HFFc6 (cell line): ENCODE results near the gene PPP3CA. TPM values are rescaled to one million over a fixed set of nuclear protein-coding genes. Genes with fewer than 3 reads are reported as not detected.

ENCODE experiments used
- DNase-seq: peaks from one replicate; pipeline ENCODE4 v3.0.0-alpha.2; 2018
- H3K27ac Mint-ChIP-seq: 2 replicates; pipeline ENCODE4 v1.8.0; 2020; ENCODE audit warnings: mild to moderate bottlenecking, mixed read lengths
- H3K27me3 Mint-ChIP-seq: 2 replicates; pipeline ENCODE4 v1.8.0; 2021; ENCODE audit warnings: mild to moderate bottlenecking, moderate library complexity, mixed read lengths; ENCODE audit not compliant: insufficient read depth
- H3K36me3 Mint-ChIP-seq: 2 replicates; pipeline ENCODE4 v1.8.0; 2021; ENCODE audit warnings: low read depth, mixed read lengths
- H3K4me1 Mint-ChIP-seq: 2 replicates; pipeline ENCODE4 v1.8.0; 2020; ENCODE audit warnings: low read depth, mixed read lengths
- H3K4me3 Mint-ChIP-seq: 2 replicates; pipeline ENCODE4 v1.8.0; 2020; ENCODE audit warnings: mild to moderate bottlenecking, moderate library complexity, mixed read lengths
- H3K9me3 Mint-ChIP-seq: 2 replicates; pipeline ENCODE4 v1.8.0; 2020; ENCODE audit warnings: mild to moderate bottlenecking, mixed read lengths
- total RNA-seq, 6 experiments: library from RNA; stranded (reverse); fragmentation: NEBNext Ultra II Directional; extraction: Animal tissue kit (Norgen Biotek cat#: 25700); gene quantifications; 2 replicates in 1 of 6; 3 replicates in 5 of 6; pipeline ENCODE4 v1.2.3, GENCODE V29; 2021
- TF ChIP-seq, protein P1 (sequence below): fragments of 200-600 bp; sonication (generic); IDR thresholded peaks from 2 replicates; pipeline ENCODE4 v1.5.0; 2021; ENCODE audit warnings: antibody characterized with exemption, mild to moderate bottlenecking

PPP3CA gene
- total RNA-seq, 6 experiments from 2014 or later = 45.9 to 59.6 (median 55.0) TPM

DNA sequence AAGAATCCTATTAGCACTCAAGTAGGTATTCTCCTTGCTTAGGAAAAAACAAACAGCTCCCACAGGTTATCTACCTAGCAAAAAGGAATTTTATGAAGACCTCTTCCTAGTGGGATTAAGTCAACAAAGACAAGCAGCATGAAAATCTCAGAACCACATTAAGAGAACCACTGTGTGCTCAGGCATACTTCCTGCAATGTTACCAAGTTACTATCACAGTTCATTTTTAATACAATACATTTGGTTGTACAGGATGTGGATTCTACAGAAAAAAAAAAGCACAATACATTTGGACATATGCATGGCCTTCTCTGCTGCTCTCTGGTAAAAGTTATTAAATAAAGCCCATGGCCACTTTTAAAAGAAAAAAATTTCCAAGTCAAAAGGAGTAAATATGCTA lies 193.7 kb downstream of the PPP3CA start:
- Mint-ChIP-seq H3K36me3 (no peaks in the 10 kb centered on the region), H3K4me1 (peaks cover 65% of the 10 kb centered on the region), H3K4me3 (no peak overlapping the region), H3K9me3 (no peaks in the 10 kb centered on the region), H3K27ac (no peak overlapping the region), H3K27me3 (peaks cover 1% of the 10 kb centered on the region; the same call in 1 of the 2 replicates)
- TF ChIP-seq, protein P1, sequence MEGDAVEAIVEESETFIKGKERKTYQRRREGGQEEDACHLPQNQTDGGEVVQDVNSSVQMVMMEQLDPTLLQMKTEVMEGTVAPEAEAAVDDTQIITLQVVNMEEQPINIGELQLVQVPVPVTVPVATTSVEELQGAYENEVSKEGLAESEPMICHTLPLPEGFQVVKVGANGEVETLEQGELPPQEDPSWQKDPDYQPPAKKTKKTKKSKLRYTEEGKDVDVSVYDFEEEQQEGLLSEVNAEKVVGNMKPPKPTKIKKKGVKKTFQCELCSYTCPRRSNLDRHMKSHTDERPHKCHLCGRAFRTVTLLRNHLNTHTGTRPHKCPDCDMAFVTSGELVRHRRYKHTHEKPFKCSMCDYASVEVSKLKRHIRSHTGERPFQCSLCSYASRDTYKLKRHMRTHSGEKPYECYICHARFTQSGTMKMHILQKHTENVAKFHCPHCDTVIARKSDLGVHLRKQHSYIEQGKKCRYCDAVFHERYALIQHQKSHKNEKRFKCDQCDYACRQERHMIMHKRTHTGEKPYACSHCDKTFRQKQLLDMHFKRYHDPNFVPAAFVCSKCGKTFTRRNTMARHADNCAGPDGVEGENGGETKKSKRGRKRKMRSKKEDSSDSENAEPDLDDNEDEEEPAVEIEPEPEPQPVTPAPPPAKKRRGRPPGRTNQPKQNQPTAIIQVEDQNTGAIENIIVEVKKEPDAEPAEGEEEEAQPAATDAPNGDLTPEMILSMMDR = no peak
- DNase-seq = no peak

DNA sequence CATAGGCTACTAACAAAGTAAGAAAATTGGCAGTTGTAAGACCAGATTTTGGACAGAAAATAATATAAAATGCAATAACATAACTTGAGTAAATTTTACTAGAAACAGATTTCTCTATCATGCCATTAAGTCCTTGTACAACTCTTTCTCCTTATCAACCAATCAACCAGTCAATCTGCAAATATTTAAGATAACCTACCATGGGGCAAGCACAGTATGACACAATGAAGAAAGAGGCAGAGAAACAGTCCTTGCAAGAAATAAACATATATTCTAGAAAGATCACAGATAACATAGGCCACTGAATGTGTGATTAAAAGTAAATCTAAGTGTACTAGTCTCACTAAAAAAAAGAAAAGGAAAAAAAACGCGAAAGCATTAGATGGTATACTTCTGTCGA lies 194.8 kb downstream of the PPP3CA start:
- Mint-ChIP-seq H3K4me1 (peaks cover 53% of the 10 kb centered on the region), H3K9me3 (no peaks in the 10 kb centered on the region), H3K27ac (no peak overlapping the region; the same call in 1 of the 2 replicates)

DNA sequence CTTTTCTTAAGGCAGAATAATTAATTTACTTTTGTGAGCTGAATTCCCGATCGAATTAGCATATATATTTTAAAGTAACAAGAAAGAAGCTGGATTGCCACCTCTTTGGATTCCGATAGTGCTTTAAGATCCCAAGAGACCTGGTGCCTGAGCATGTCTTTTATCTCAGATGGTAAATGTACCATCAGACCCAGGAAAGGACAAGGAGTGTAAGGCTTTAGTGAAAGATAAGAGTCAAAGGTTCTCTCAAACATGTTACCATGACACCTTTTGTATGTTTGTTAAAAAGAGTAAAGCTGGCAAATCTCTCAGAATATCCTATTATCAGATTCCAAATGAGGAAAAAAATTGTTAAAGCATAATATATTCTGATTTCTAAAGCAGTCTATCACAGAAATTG lies 198.8 kb downstream of the PPP3CA start:
- H3K9me3 Mint-ChIP-seq = no peaks in the 10 kb centered on the region
- H3K36me3 Mint-ChIP-seq = peaks cover 5% of the 10 kb centered on the region; the same call in 1 of the 2 replicates
- H3K4me3 Mint-ChIP-seq = no peak overlapping the region
- no peak overlapping the region for H3K27ac Mint-ChIP-seq
- peaks cover 18% of the 10 kb centered on the region for H3K4me1 Mint-ChIP-seq
- TF ChIP-seq, protein P1 = no peak
- no peaks in the 10 kb centered on the region for H3K27me3 Mint-ChIP-seq
- no peak for DNase-seq

More for the DNA sequence above, 194.8 kb downstream of the PPP3CA start:
- no peak overlapping the region for H3K4me3 Mint-ChIP-seq
- no peak for DNase-seq
- no peaks in the 10 kb centered on the region for H3K36me3 Mint-ChIP-seq
- H3K27me3 Mint-ChIP-seq = peaks cover 1% of the 10 kb centered on the region; the same call in 1 of the 2 replicates
- TF ChIP-seq, protein P1 = no peak

DNA sequence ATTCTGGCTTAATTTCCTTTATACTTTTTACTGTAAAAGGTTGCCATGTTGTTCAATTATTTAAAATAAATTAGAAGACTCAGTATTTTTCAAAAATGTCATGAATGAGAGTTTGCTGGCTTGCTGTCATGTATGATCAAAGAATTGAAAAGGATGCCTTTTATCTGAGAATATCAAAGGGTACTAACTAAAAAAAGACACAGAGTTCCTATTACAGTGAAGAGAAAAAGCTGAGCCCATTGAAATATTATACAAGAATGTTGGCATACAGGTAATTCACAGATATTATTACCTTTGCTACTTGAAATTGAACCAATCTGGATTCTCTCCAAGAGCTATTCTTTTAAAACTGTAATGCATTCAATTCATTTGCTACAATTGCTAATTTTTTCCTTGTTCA lies 200.0 kb downstream of the PPP3CA start:
- H3K27ac Mint-ChIP-seq = no peak overlapping the region
- no peak overlapping the region for H3K4me3 Mint-ChIP-seq
- H3K4me1 Mint-ChIP-seq = peaks cover 5% of the 10 kb centered on the region
- TF ChIP-seq, protein P1 = no peak
- H3K36me3 Mint-ChIP-seq = peaks cover 5% of the 10 kb centered on the region; the same call in 1 of the 2 replicates
- no peak for DNase-seq
- no peaks in the 10 kb centered on the region for H3K9me3 Mint-ChIP-seq
- no peaks in the 10 kb centered on the region for H3K27me3 Mint-ChIP-seq

DNA sequence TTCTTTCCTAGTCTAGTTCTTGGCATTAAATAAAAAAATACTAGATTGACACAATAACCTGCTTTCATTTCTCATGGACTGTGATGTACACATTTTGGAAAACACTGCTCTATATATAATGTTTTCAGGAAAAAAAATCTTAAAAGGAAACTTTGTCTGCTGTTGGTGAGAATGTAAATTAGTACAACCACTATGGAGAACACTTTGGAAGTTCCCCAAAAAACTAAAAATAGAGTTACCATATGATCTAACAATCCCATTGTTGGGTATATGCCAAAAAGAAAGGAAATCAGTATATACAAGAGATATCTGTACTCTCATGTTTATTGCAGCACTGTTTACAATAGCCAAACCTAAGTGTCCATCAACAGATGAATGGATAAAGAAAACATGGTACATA lies 202.3 kb downstream of the PPP3CA start:
- no peak overlapping the region for H3K27ac Mint-ChIP-seq
- H3K4me3 Mint-ChIP-seq = no peak overlapping the region
- no peaks in the 10 kb centered on the region for H3K27me3 Mint-ChIP-seq
- peaks cover 5% of the 10 kb centered on the region; the same call in 1 of the 2 replicates for H3K36me3 Mint-ChIP-seq
- TF ChIP-seq, protein P1 = no peak
- H3K9me3 Mint-ChIP-seq = no peaks in the 10 kb centered on the region
- no peak for DNase-seq
- H3K4me1 Mint-ChIP-seq = peaks cover 20% of the 10 kb centered on the region

DNA sequence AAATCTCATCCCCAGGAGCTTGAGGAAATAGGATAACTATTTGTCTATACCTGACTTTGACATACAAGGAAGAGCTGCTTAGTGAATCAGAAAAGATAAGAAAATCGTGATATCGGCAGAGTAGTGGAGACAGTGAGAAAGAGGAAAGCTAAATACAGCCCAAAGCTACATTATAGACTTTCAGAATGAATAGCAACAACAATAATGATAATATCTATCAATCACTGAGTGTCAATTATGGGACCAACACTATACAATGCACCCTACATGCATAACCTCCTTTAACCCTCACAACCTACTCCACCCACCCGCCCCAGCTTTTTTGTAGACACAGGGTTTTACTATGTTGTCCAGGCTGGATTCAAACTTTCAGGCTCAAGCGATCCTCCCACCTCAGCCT lies 205.1 kb downstream of the PPP3CA start:
- H3K4me1 Mint-ChIP-seq = peaks cover 22% of the 10 kb centered on the region
- H3K27ac Mint-ChIP-seq = no peak overlapping the region
- TF ChIP-seq, protein P1 = no peak
- H3K27me3 Mint-ChIP-seq = no peaks in the 10 kb centered on the region
- H3K36me3 Mint-ChIP-seq = peaks cover 5% of the 10 kb centered on the region; the same call in 1 of the 2 replicates
- no peak overlapping the region for H3K4me3 Mint-ChIP-seq
- DNase-seq = no peak
- H3K9me3 Mint-ChIP-seq = no peaks in the 10 kb centered on the region
